Kidney epithelial cell (primary cell): ENCODE data around the gene TAF11. TPM values are rescaled to one million over a fixed set of nuclear protein-coding genes. Genes with fewer than 3 reads are reported as not detected.

Experiments
- DNase-seq: peaks from one replicate; pipeline ENCODE4 v3.0.0-alpha.2; 2010; ENCODE audit warnings: low read depth
- H3K27me3 ChIP-seq: 2 replicates; pipeline ENCODE4 v1.6.0; 2011; ENCODE audit warnings: low read length; ENCODE audit not compliant: control insufficient read depth, insufficient read depth
- H3K36me3 ChIP-seq: 2 replicates; pipeline ENCODE4 v1.5.1; 2011; ENCODE audit warnings: low read length; ENCODE audit not compliant: control insufficient read depth, insufficient read depth
- H3K4me3 ChIP-seq: 2 replicates; pipeline ENCODE4 v1.5.1; 2011; ENCODE audit warnings: low read depth, mild to moderate bottlenecking, control low read depth, low read length
- total RNA-seq: library from RNA; depleted of rRNA; stranded (reverse); fragments of >200 nt; gene quantifications from 2 replicates; pipeline ENCODE4 v1.2.3, GENCODE V29; 2015
- TF ChIP-seq, protein P1 (sequence below): IDR thresholded peaks from 2 replicates; pipeline ENCODE4 v1.5.1; 2011; ENCODE audit warnings: mild to moderate bottlenecking, moderate library complexity, low read length, control low read depth, inconsistent platforms; ENCODE audit not compliant: insufficient read depth, poor library complexity, severe bottlenecking

Gene TAF11
- total RNA-seq, 1 donor from 2014 or later = 27.5 TPM

DNA sequence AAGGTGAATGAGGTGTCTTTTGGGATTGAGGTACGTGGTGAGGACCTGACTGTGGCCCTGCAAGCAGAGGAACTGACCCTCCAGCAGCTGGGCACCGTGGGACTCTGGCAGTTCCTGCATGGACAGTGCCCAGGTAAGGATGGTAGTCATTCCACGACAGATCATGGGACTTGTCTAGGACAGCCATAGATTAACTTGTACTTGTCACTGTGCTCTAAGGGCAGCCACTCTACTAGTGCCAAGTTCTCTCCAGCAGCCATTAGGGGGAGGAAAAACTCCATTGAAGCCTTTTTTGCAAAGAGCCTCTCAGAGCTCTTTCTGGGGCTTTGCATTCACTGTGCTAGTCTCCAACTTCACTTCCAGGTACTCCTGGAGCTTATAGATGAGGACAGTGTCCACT, 20.4 kb downstream of the TAF11 start:
- no peak for DNase-seq
- TF ChIP-seq, protein P1, sequence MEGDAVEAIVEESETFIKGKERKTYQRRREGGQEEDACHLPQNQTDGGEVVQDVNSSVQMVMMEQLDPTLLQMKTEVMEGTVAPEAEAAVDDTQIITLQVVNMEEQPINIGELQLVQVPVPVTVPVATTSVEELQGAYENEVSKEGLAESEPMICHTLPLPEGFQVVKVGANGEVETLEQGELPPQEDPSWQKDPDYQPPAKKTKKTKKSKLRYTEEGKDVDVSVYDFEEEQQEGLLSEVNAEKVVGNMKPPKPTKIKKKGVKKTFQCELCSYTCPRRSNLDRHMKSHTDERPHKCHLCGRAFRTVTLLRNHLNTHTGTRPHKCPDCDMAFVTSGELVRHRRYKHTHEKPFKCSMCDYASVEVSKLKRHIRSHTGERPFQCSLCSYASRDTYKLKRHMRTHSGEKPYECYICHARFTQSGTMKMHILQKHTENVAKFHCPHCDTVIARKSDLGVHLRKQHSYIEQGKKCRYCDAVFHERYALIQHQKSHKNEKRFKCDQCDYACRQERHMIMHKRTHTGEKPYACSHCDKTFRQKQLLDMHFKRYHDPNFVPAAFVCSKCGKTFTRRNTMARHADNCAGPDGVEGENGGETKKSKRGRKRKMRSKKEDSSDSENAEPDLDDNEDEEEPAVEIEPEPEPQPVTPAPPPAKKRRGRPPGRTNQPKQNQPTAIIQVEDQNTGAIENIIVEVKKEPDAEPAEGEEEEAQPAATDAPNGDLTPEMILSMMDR = no peak
- no peak overlapping the region for H3K4me3 ChIP-seq
- H3K27me3 ChIP-seq = no peaks in the 10 kb centered on the region
- peaks cover 2% of the 10 kb centered on the region for H3K36me3 ChIP-seq

DNA sequence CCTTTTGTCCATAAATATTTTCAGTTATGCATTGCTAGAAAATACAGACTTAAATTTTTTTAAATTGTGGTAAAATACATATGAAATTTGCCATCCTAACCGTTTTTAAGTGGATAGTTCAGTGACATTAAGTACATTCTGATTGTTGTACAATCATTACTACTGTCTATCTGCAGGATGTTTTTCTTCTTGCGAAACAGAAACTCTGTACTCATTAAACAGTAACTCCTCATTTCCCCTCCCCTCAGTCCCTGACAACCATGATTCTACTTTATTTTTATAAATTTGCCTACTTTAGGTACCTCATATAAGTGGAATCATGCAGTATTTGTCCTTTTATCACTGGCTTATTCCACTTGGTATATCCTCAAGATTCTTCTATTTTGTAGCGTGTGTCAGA, 21.3 kb downstream of the TAF11 start:
- H3K36me3 ChIP-seq = peaks cover 2% of the 10 kb centered on the region
- H3K4me3 ChIP-seq = no peak overlapping the region
- TF ChIP-seq, protein P1 = no peak
- no peak for DNase-seq
- H3K27me3 ChIP-seq = no peaks in the 10 kb centered on the region

DNA sequence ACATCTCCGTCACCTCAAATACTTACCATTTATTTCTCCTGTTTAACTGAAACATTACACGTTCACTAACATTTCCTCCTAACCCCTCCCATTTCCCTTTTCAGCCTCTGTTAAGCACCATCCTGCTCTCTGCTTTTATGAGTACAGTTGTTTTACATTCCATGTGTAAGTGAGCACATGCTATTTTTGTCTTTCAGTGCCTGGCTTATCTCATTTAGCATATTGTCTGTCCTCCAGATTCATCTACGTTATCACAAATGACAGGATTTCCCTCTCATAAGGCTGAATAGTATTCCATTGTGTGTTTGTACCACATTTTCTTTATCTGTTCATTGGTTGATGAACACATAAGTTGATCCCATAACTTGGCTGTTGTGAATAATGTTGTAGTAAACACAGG, 22.7 kb downstream of the TAF11 start:
- DNase-seq = no peak
- Histone ChIP-seq H3K4me3 (no peak overlapping the region), H3K27me3 (no peaks in the 10 kb centered on the region), H3K36me3 (no peaks in the 10 kb centered on the region)
- TF ChIP-seq, protein P1 = no peak

DNA sequence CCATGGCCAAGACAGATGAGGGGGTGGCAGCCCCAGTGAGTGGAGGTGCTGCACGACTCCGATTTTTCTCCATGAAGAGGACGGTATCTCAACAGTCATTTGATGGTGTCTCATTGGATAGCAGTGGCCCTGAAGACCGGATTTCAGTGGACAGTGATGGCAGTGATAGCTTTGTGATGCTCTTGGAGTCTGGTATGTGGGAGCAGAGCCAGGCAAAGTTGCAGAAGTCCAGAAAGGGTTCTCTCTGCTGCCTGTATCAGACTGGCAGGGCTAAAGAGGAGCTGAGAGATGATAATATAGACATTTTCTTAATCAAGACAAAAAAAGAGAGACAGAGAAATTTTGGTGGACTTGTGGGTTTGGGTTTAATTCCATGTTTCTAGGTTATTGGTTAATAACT, 23.8 kb downstream of the TAF11 start:
- no peak for DNase-seq
- Histone ChIP-seq H3K36me3 (no peaks in the 10 kb centered on the region), H3K27me3 (no peaks in the 10 kb centered on the region), H3K4me3 (no peak overlapping the region)
- TF ChIP-seq, protein P1 = no peak

DNA sequence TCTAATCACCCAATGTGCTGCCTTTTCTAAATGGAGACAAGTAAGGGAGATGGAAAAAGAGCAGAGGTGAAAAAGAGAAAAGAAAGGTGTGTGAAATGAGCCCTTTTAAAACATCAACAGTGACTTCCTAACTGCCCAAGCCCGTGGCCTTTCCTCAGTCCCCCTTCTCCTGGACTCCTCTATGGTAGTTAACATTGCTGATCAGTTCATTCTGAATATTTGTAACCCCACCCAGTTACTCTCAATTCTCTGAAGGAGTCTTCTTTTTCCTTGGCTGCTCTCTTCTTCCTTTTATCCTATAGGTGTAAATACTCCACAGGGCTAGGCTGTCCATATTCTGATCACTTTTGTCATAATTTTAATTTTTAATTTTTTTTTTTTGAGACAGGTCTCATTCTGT, 27.1 kb downstream of the TAF11 start:
- no peak for DNase-seq
- Histone ChIP-seq H3K36me3 (peaks cover 3% of the 10 kb centered on the region), H3K4me3 (no peak overlapping the region), H3K27me3 (no peaks in the 10 kb centered on the region)
- TF ChIP-seq, protein P1 = no peak

DNA sequence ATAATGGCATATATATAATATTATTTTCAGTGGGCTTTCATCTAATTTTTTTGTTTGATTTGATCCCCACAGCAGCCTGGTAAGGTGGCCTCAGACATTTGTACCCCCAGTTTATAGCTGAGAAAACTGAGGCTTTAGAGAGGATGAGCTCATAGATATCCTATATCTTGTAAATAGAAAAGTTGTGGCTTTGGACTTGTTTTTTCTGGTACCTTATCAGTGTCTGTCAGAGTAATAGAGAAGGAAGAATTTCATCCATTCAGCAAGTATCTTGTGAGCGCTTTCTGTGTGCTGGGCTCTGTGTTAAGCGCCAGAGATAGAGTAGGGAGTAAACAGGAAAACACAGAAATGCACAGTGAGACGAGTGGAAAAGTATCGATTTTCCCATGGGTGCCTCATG, 27.9 kb downstream of the TAF11 start:
- TF ChIP-seq, protein P1 = no peak
- Histone ChIP-seq H3K27me3 (no peaks in the 10 kb centered on the region), H3K36me3 (peaks cover 3% of the 10 kb centered on the region)

More for the DNA sequence above, 27.9 kb downstream of the TAF11 start:
- H3K4me3 ChIP-seq = no peak overlapping the region
- no peak for DNase-seq
